Large intestine (tissue), 3 donors: ENCODE results near the gene TMPRSS4. TPM values are rescaled to one million over a fixed set of nuclear protein-coding genes. Genes with fewer than 3 reads are reported as not detected.

Source experiments
- DNase-seq, 2 donors: peaks; one replicate each; pipeline versions ENCODE4 v3.0.0 to v3.0.0-alpha.2; 2013
- H3K27ac ChIP-seq: one replicate; pipeline ENCODE4 v1.5.1; 2013; ENCODE audit warnings: low read length
- H3K27me3 ChIP-seq: 2 replicates; pipeline ENCODE4 v1.6.1; 2013; ENCODE audit warnings: low read length; ENCODE audit not compliant: control insufficient read depth, insufficient read depth
- H3K36me3 ChIP-seq: 2 replicates; pipeline ENCODE4 v1.6.1; 2013; ENCODE audit warnings: low read length; ENCODE audit not compliant: control insufficient read depth, insufficient read depth
- H3K4me1 ChIP-seq: one replicate; pipeline ENCODE4 v1.6.1; 2013; ENCODE audit warnings: low read length; ENCODE audit not compliant: control insufficient read depth, insufficient read depth
- H3K4me3 ChIP-seq: one replicate; pipeline ENCODE4 v1.5.1; 2013; ENCODE audit warnings: low read length
- H3K9me3 ChIP-seq: one replicate; pipeline ENCODE4 v1.6.1; 2013; ENCODE audit warnings: mild to moderate bottlenecking, low read depth, low read length, moderate library complexity; ENCODE audit not compliant: control insufficient read depth
- WGBS: methylation state at CpG from one replicate; pipeline ENCODE4 v1.1.5; 2013; ENCODE audit warnings: low lambda C conversion rate; ENCODE audit not compliant: insufficient coverage; 5-methylcytosine and 5-hydroxymethylcytosine counted together
- polyA plus RNA-seq: library from polyadenylated mRNA; unstranded; fragments of 120-200 nt; gene quantifications from one replicate; pipeline ENCODE4 v1.2.1, GENCODE V29; 2013

The TMPRSS4 gene
- polyA plus RNA-seq, 1 donor = 62.6 TPM

GRCh38 chr11:118117790-118118601 is 41.1 kb downstream of the TMPRSS4 start:
- no peaks in the 10 kb centered on the region for H3K9me3 ChIP-seq
- no CpG with 5 or more reads among the region's 9 CpGs for WGBS
- DNase-seq = no peak
- H3K27ac ChIP-seq = no peak overlapping the region
- no peak overlapping the region for H3K4me3 ChIP-seq
- peaks cover 45% of the 10 kb centered on the region for H3K36me3 ChIP-seq
- H3K27me3 ChIP-seq = no peaks in the 10 kb centered on the region
- H3K4me1 ChIP-seq = no peaks in the 10 kb centered on the region

DNA sequence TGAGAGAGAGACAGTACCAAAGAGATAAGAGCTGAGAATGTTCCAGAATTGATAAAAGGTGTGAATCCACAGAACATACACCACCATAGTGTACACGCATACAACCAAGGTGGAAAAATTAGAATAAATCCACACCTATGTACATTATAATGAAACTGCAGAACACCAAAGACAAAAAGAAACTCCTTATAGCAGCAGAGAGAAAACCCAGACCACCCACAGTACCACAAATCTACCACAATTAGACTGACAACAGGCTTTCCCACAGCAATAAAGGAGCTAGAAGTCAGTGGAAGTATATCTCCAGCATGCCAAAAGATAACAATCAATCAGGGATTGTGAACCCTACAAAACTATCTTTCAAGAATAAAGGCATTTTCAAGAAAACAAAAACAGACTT is 43.9 kb downstream of the TMPRSS4 start:
- H3K9me3 ChIP-seq = no peaks in the 10 kb centered on the region

DNA sequence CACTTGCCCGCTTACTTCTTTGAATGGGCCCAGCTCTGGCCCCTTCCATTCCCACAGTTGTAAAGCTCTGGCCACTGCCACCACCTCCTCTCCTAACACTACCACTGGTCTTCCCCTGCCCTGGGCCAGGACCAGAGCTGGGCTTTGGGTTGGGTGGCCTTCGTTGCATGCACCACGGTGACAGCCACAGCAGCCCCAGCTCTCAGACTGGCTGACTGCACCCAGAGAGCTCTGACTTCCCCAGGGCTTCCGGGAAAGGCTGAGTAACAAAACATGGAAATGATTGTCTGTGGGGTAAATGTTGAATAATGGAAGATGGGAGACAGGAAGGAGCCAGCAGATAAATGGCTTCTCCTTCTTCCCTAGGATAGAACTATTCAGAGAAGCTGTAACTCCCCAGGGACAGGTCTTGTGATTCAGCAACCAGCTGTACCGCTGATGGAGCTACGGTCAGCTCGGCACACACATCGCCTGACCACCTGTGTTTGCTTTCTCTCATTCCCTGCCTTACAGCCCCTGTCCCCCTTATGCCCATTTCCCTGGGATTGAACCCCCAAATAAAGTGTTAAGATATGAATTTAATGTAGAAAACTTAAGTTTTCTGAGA is 48.2 kb downstream of the TMPRSS4 start:
- 63% methylated on average over 4 of the region's 8 CpGs for WGBS
- no peak overlapping the region for H3K27ac ChIP-seq
- H3K27me3 ChIP-seq = no peaks in the 10 kb centered on the region
- no peak for DNase-seq
- no peaks in the 10 kb centered on the region for H3K4me1 ChIP-seq
- H3K36me3 ChIP-seq = peaks cover 4% of the 10 kb centered on the region
- H3K9me3 ChIP-seq = no peaks in the 10 kb centered on the region
- no peak overlapping the region for H3K4me3 ChIP-seq

More for the DNA sequence above, 43.9 kb downstream of the TMPRSS4 start:
- no peak for DNase-seq
- H3K27me3 ChIP-seq = no peaks in the 10 kb centered on the region
- H3K27ac ChIP-seq = no peak overlapping the region
- H3K4me3 ChIP-seq = no peak overlapping the region
- peaks cover 31% of the 10 kb centered on the region for H3K36me3 ChIP-seq
- no peaks in the 10 kb centered on the region for H3K4me1 ChIP-seq
- 89% methylated on average over 1 of the region's 1 CpG for WGBS

DNA sequence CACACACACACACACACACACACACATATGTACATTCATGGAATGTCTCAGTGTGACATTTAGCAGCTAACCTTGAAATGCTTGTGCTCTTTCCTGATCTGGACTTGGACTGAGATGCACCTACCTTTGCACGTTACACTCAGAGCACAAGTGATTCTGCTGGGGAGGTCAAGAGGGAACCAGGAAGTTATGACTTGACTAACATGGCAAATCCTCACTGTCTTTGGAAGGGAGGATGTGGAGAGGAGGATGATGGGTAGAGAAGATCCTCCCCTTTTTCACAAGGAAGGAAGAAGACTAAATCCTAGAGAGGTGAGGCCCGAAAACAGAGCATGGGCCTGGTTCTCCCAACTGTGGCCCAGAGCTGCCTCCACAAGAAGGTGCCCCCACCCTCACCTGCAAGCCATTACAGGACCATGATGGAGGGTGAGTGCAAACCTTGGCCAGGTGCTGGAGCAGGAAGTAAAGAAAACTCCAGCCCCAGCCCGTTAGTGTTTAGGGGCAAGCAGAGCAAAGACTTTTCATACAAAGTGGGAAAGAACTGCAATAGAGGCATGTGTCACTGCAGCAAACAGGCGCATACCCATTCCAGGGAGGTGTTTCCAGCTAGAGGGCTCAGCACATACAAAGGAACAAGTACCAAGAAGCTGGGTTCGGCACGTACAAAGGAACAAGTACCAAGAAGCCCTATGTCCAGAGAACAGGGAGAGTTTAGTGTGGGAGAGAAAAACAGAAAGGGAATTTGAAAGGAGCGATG is 49.4 kb downstream of the TMPRSS4 start:
- Histone ChIP-seq H3K36me3 (peaks cover 4% of the 10 kb centered on the region), H3K27me3 (no peaks in the 10 kb centered on the region), H3K27ac (no peak overlapping the region), H3K4me3 (no peak overlapping the region), H3K4me1 (no peaks in the 10 kb centered on the region), H3K9me3 (no peaks in the 10 kb centered on the region)
- 92% methylated on average over 3 of the region's 7 CpGs for WGBS
- no peak for DNase-seq

- Histone ChIP-seq H3K36me3 (peaks cover 4% of the 10 kb centered on the region), H3K27ac (no peak overlapping the region), H3K9me3 (no peaks in the 10 kb centered on the region), H3K4me1 (no peaks in the 10 kb centered on the region), H3K4me3 (no peak overlapping the region), H3K27me3 (no peaks in the 10 kb centered on the region)
- DNase-seq = no peak
- WGBS = no CpG with 5 or more reads among the region's 4 CpGs
Measured at GRCh38 chr11:118128310-118128709, 51.4 kb downstream of the TMPRSS4 start.

DNA sequence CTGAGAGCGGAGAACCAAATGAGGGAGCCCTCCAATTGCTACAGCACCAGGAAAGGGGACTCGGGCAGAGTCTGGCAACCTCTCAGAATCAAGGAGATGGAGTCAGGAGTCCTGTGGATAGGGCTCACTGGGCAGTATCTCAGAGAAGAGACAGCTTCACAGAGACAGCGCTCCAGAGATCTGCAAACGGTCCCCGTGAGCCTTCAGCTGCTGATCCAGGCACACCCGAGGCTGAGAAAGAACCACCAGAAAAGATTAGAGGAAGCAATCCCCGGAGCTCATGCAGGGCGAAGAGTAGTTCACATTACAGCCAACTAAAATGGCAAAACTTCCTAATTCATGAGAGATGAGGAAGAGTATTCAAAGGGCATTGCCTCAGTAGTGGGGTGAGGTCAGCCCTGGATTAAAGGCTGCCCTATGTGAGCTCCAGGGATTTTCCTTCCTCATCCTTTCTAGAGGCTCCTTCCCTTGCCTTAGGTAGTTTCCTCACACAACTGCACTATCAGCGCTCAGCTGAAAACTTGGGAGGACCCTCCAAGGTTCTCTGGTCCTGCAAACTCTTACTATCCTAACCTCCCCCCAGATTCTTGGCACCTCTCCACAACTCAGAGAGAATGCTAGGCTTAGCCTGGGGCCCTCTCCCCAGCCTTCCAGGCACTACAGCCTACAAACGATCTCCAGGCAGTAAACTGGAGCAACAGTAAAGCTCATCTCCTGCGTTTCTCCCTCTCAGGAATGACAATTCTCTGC is 52.0 kb downstream of the TMPRSS4 start:
- 100% methylated on average over 1 of the region's 11 CpGs for WGBS
- Histone ChIP-seq H3K4me3 (no peak overlapping the region), H3K9me3 (no peaks in the 10 kb centered on the region), H3K27ac (no peak overlapping the region), H3K4me1 (no peaks in the 10 kb centered on the region), H3K27me3 (no peaks in the 10 kb centered on the region), H3K36me3 (peaks cover 4% of the 10 kb centered on the region)
- DNase-seq = no peak

DNA sequence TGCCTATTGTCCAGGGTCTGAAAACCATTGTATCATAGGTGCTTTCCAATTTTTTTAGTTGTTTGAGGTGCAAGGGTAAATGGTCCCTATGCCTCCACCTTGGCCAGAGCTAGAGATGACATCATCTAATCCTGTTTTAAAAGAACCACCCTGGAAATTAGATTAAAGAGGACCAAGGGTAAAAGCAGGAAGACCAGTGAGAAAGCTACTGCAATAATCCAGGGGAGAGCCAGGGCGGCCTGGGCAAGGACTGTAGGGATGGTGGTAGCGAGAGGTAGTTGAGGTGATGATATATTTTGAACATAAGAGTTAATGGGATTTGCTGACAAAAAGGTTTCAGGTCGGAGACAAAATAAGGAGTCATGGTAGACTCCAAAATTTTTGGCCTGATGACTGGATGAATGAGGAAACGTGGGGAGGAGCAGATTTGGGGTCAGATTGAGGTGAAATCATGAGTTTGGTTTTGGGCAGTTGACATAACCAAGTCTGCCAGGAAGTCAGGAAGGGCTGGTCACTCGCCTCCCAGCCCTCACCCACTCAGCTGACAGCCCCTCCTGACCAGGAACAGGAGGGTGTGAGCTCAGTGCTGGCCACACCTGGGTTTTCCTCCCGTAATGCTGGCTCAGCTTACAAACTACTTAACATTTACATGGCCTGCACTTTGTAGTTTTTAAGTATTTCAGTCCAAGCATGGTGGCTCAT is 52.7 kb downstream of the TMPRSS4 start:
- 80% methylated on average over 4 of the region's 6 CpGs for WGBS
- no peaks in the 10 kb centered on the region for H3K4me1 ChIP-seq
- H3K9me3 ChIP-seq = no peaks in the 10 kb centered on the region
- no peak overlapping the region for H3K27ac ChIP-seq
- H3K4me3 ChIP-seq = no peak overlapping the region
- H3K27me3 ChIP-seq = no peaks in the 10 kb centered on the region
- no peak for DNase-seq
- peaks cover 4% of the 10 kb centered on the region for H3K36me3 ChIP-seq

- Histone ChIP-seq H3K27me3 (peaks cover 6% of the 10 kb centered on the region), H3K9me3 (no peaks in the 10 kb centered on the region), H3K36me3 (no peaks in the 10 kb centered on the region), H3K4me1 (no peaks in the 10 kb centered on the region), H3K4me3 (no peak overlapping the region), H3K27ac (no peak overlapping the region)
- DNase-seq = no peak
- WGBS = 100% methylated on average over 1 of the region's 15 CpGs
Measured at GRCh38 chr11:118132385-118133151, 55.7 kb downstream of the TMPRSS4 start.

- no peak overlapping the region for H3K27ac ChIP-seq
- no peaks in the 10 kb centered on the region for H3K36me3 ChIP-seq
- WGBS = no CpG with 5 or more reads among the region's 10 CpGs
- H3K9me3 ChIP-seq = no peaks in the 10 kb centered on the region
- H3K27me3 ChIP-seq = peaks cover 17% of the 10 kb centered on the region
- no peak overlapping the region for H3K4me3 ChIP-seq
- H3K4me1 ChIP-seq = no peaks in the 10 kb centered on the region
- no peak for DNase-seq
Measured at GRCh38 chr11:118133816-118134215, 56.9 kb downstream of the TMPRSS4 start.
